Stimulated activated CD4-positive, alpha-beta T cell treated with anti-CD3 and anti-CD28 coated beads, TNF-alpha, amount 100 ng/mL, for 24 hours (primary cell): ENCODE results near the gene MRPL19.

ENCODE experiments used
- DNase-seq, 3 experiments: peaks; one replicate each; pipeline ENCODE4 v3.0.0-alpha.2; 2020; ENCODE audit warnings: low read depth in 3 of 3

The MRPL19 gene

DNA sequence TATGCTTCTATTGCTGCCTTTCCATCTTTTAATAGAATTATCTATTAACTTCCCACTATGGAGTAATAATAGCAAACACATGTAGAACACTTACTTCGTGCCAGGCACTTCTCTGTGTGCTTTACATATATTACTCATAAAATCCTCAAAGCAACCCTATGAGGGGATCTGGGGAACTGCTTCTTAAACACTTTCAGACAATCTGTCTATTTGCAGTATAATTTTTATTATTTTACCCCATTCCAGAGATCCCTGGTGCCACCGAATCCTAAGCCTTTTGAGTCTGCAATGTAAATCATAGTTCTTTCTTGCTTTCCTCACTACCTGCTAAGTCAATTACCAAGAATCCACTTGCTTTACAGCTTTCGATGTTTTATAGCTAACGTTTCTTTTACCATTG lies 89.7 kb downstream of the MRPL19 start:
- no peak for DNase-seq

DNA sequence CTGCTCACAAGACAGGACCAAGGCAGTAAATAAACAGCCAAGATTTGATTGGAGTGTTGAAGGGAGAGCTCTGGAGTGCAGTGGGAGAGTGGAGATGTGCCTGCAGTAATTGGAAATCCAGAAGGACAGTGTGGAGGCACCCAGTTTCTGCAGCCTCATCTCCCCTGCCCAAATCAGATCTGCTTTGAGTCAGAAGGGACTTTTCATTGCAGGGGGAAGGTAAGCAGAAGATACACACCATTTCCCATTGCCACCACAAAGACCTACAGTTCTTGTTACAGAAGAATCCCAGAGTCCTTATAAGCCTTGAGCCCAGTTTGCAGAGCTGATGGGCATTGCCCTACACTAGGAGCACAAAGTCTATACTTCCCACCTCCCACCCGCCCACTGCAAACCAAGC lies 91.4 kb downstream of the MRPL19 start:
- no peak for DNase-seq
